HL-60 (cell line): ENCODE measurements around the gene OGFR.

Experiments
- DNase-seq, 2 experiments: peaks; one replicate each; pipeline ENCODE4 v3.0.0-alpha.2; 2010 to 2020; ENCODE audit warnings: low read depth in 1 of 2, low spot score in 1 of 2
- H3K27ac ChIP-seq: fragments of 250-450 bp; sonication (Bioruptor Pico); replicated peaks from 2 replicates; pipeline ENCODE4 v1.5.1; 2020; ENCODE audit warnings: mild to moderate bottlenecking, moderate library complexity
- H3K27me3 ChIP-seq: fragments of 250-450 bp; sonication (Bioruptor Pico); 2 replicates; pipeline ENCODE4 v1.5.1; 2021; ENCODE audit warnings: mild to moderate bottlenecking, moderate library complexity; ENCODE audit not compliant: insufficient read depth, poor library complexity, severe bottlenecking
- H3K4me3 ChIP-seq: replicated peaks from 2 replicates; pipeline ENCODE4 v1.5.1; 2011; ENCODE audit warnings: mild to moderate bottlenecking, control low read depth, low read length; ENCODE audit not compliant: insufficient read depth
- GABPA ChIP-seq: IDR thresholded peaks from 2 replicates; pipeline ENCODE4 v1.6.1; 2012; ENCODE audit warnings: low read depth
- POLR2AphosphoS5 ChIP-seq: IDR thresholded peaks from 2 replicates; pipeline ENCODE4 v1.6.1; 2012; ENCODE audit warnings: low read depth
- SPI1 ChIP-seq: IDR thresholded peaks from 2 replicates; pipeline ENCODE4 v1.6.1; 2012; ENCODE audit warnings: low read depth, mild to moderate bottlenecking, borderline replicate concordance
- TF ChIP-seq, protein P1 (sequence below): IDR thresholded peaks from one replicate; pipeline ENCODE4 v1.5.1; 2011; ENCODE audit warnings: low read length, control low read depth, inconsistent platforms; ENCODE audit not compliant: insufficient read depth
- TF ChIP-seq, protein P2 (sequence below): IDR thresholded peaks from 2 replicates; pipeline ENCODE4 v1.6.1; 2012; ENCODE audit warnings: low read depth; ENCODE audit not compliant: insufficient replicate concordance

OGFR gene

DNA sequence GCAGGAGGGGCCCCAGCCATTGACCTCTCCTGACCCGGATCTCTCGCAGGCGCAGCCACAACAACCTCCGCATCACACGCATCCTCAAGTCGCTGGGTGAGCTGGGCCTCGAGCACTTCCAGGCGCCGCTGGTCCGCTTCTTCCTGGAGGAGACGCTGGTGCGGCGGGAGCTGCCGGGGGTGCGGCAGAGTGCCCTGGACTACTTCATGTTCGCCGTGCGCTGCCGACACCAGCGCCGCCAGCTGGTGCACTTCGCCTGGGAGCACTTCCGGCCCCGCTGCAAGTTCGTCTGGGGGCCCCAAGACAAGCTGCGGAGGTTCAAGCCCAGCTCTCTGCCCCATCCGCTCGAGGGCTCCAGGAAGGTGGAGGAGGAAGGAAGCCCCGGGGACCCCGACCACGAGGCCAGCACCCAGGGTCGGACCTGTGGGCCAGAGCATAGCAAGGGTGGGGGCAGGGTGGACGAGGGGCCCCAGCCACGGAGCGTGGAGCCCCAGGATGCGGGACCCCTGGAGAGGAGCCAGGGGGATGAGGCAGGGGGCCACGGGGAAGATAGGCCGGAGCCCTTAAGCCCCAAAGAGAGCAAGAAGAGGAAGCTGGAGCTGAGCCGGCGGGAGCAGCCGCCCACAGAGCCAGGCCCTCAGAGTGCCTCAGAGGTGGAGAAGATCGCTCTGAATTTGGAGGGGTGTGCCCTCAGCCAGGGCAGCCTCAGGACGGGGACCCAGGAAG, 7.7 kb downstream of the OGFR start:
- peak in 1 of 2 experiments; percentile 77 for DNase-seq
- TF ChIP-seq, protein P1, sequence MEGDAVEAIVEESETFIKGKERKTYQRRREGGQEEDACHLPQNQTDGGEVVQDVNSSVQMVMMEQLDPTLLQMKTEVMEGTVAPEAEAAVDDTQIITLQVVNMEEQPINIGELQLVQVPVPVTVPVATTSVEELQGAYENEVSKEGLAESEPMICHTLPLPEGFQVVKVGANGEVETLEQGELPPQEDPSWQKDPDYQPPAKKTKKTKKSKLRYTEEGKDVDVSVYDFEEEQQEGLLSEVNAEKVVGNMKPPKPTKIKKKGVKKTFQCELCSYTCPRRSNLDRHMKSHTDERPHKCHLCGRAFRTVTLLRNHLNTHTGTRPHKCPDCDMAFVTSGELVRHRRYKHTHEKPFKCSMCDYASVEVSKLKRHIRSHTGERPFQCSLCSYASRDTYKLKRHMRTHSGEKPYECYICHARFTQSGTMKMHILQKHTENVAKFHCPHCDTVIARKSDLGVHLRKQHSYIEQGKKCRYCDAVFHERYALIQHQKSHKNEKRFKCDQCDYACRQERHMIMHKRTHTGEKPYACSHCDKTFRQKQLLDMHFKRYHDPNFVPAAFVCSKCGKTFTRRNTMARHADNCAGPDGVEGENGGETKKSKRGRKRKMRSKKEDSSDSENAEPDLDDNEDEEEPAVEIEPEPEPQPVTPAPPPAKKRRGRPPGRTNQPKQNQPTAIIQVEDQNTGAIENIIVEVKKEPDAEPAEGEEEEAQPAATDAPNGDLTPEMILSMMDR: no peak
- TF ChIP-seq GABPA: peak; percentile 63
- TF ChIP-seq POLR2AphosphoS5: 0 out of 2 replicates have a peak, but pooled peaks have one; percentile 19
- TF ChIP-seq SPI1: peak; percentile 43; the same call in 1 of the 2 replicates
- TF ChIP-seq, protein P2, sequence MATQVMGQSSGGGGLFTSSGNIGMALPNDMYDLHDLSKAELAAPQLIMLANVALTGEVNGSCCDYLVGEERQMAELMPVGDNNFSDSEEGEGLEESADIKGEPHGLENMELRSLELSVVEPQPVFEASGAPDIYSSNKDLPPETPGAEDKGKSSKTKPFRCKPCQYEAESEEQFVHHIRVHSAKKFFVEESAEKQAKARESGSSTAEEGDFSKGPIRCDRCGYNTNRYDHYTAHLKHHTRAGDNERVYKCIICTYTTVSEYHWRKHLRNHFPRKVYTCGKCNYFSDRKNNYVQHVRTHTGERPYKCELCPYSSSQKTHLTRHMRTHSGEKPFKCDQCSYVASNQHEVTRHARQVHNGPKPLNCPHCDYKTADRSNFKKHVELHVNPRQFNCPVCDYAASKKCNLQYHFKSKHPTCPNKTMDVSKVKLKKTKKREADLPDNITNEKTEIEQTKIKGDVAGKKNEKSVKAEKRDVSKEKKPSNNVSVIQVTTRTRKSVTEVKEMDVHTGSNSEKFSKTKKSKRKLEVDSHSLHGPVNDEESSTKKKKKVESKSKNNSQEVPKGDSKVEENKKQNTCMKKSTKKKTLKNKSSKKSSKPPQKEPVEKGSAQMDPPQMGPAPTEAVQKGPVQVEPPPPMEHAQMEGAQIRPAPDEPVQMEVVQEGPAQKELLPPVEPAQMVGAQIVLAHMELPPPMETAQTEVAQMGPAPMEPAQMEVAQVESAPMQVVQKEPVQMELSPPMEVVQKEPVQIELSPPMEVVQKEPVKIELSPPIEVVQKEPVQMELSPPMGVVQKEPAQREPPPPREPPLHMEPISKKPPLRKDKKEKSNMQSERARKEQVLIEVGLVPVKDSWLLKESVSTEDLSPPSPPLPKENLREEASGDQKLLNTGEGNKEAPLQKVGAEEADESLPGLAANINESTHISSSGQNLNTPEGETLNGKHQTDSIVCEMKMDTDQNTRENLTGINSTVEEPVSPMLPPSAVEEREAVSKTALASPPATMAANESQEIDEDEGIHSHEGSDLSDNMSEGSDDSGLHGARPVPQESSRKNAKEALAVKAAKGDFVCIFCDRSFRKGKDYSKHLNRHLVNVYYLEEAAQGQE: no peak

DNA sequence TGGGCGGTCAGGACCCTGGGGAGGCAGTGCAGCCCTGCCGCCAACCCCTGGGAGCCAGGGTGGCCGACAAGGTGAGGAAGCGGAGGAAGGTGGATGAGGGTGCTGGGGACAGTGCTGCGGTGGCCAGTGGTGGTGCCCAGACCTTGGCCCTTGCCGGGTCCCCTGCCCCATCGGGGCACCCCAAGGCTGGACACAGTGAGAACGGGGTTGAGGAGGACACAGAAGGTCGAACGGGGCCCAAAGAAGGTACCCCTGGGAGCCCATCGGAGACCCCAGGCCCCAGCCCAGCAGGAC, 8.2 kb downstream of the OGFR start:
- Histone ChIP-seq H3K27me3 (peaks cover 21% of the 10 kb centered on the region), H3K27ac (peak overlapping the region; percentile 56), H3K4me3 (no peak overlapping the region)
- DNase-seq: no peak
- TF ChIP-seq SPI1: no peak
- TF ChIP-seq, protein P1: no peak
- TF ChIP-seq, protein P2: no peak
- TF ChIP-seq GABPA: no peak
- TF ChIP-seq POLR2AphosphoS5: no peak

More for the DNA sequence above, 7.7 kb downstream of the OGFR start:
- peaks cover 16% of the 10 kb centered on the region for H3K27me3 ChIP-seq
- H3K27ac ChIP-seq: peak overlapping the region; percentile 56
- no peak overlapping the region for H3K4me3 ChIP-seq

DNA sequence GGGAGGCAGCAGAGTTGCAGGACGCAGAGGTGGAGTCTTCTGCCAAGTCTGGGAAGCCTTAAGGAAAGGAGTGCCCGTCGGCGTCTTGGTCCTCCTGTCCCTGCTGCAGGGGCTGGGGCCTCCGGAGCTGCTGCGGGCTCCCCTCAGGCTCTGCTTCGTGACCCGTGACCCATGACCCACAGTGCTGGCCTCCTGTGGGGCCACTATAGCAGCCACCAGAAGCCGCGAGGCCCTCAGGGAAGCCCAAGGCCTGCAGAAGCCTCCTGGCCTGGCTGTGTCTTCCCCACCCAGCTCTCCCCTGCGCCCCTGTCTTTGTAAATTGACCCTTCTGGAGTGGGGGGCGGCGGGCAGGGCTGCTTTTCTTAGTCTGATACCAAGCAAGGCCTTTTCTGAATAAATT, 9.0 kb downstream of the OGFR start:
- H3K4me3 ChIP-seq: no peak overlapping the region
- DNase-seq: no peak
- no peak overlapping the region for H3K27ac ChIP-seq
- TF ChIP-seq POLR2AphosphoS5: no peak
- TF ChIP-seq, protein P2: no peak
- TF ChIP-seq, protein P1: no peak
- TF ChIP-seq GABPA: no peak
- no peak for TF ChIP-seq SPI1
- peaks cover 21% of the 10 kb centered on the region for H3K27me3 ChIP-seq
